Activated naive CD8-positive, alpha-beta T cell treated with anti-CD3 and anti-CD28 coated beads, Interleukin-2, amount 50 U/mL, for 24 hours (primary cell): ENCODE results near the gene MARS1.

ENCODE experiments used
- ATAC-seq: fragments of 150-1000 bp; cut with Tn5 transposase; one replicate; pipeline ENCODE4 v1.10.0; 2021
- DNase-seq: peaks from one replicate; pipeline ENCODE4 v3.0.0; 2021
- H3K27ac Mint-ChIP-seq: one replicate; pipeline ENCODE4 v1.8.0; 2021; ENCODE audit warnings: mild to moderate bottlenecking, mixed read lengths
- H3K27me3 Mint-ChIP-seq: one replicate; pipeline ENCODE4 v1.8.0; 2021; ENCODE audit warnings: mixed read lengths
- H3K36me3 Mint-ChIP-seq: one replicate; pipeline ENCODE4 v1.8.0; 2021; ENCODE audit warnings: low read depth, mixed read lengths
- H3K4me1 Mint-ChIP-seq: one replicate; pipeline ENCODE4 v1.8.0; 2021; ENCODE audit warnings: mixed read lengths
- H3K4me3 Mint-ChIP-seq: one replicate; pipeline ENCODE4 v1.8.0; 2021; ENCODE audit warnings: mild to moderate bottlenecking, moderate library complexity, mixed read lengths
- H3K9me3 Mint-ChIP-seq: one replicate; pipeline ENCODE4 v1.8.0; 2021; ENCODE audit warnings: mixed read lengths

MARS1 gene

GRCh38 chr12:57454213-57454565 lies 33.7 kb upstream of the MARS1 start:
- Mint-ChIP-seq H3K27ac (peak overlapping the region; percentile 72), H3K4me3 (no peak overlapping the region), H3K9me3 (no peaks in the 10 kb centered on the region), H3K4me1 (peaks cover 56% of the 10 kb centered on the region), H3K36me3 (no peaks in the 10 kb centered on the region), H3K27me3 (peaks cover 3% of the 10 kb centered on the region)
- ATAC-seq (no peak), DNase-seq (no peak)

GRCh38 chr12:57454566-57455373 lies 33.1 kb upstream of the MARS1 start, which contains the start of gene INHBE:
Gene INHBE, plus strand, starts transcription at chr12:57455307. Its CDS starts 230 bp downstream, at chr12:57455537.
- Mint-ChIP-seq H3K27ac (peak within 1 kb of the TSS; percentile 72), H3K27me3 (peaks cover 3% of the 10 kb centered on the region), H3K9me3 (no peaks in the 10 kb centered on the region), H3K4me3 (peak within 1 kb of the TSS; percentile 77), H3K4me1 (peaks cover 59% of the 10 kb centered on the region), H3K36me3 (no peaks in the 10 kb centered on the region)
- ATAC-seq (peak; percentile 11), DNase-seq (peak; percentile 50)

GRCh38 chr12:57455374-57456144 lies 32.3 kb upstream of the MARS1 start:
- Mint-ChIP-seq H3K36me3 (no peaks in the 10 kb centered on the region), H3K4me3 (peak overlapping the region; percentile 77), H3K9me3 (no peaks in the 10 kb centered on the region), H3K4me1 (peaks cover 64% of the 10 kb centered on the region), H3K27me3 (peaks cover 7% of the 10 kb centered on the region), H3K27ac (peak overlapping the region; percentile 52)
- ATAC-seq (no peak), DNase-seq (no peak)

GRCh38 chr12:57456145-57456700 lies 31.6 kb upstream of the MARS1 start:
- H3K27ac Mint-ChIP-seq, result peak overlapping the region; percentile 41
- peaks cover 62% of the 10 kb centered on the region for H3K4me1 Mint-ChIP-seq
- peak; percentile 63 for DNase-seq

GRCh38 chr12:57456737-57457490 lies 31.0 kb upstream of the MARS1 start:
- H3K4me3 Mint-ChIP-seq, result no peak overlapping the region
- H3K27me3 Mint-ChIP-seq, result peaks cover 9% of the 10 kb centered on the region
- H3K36me3 Mint-ChIP-seq, result no peaks in the 10 kb centered on the region
- H3K9me3 Mint-ChIP-seq, result no peaks in the 10 kb centered on the region
- DNase-seq (no peak), ATAC-seq (no peak)
- H3K27ac Mint-ChIP-seq, result no peak overlapping the region
- H3K4me1 Mint-ChIP-seq, result peaks cover 60% of the 10 kb centered on the region

More at GRCh38 chr12:57456145-57456700, 31.6 kb upstream of the MARS1 start:
- Mint-ChIP-seq H3K36me3 (no peaks in the 10 kb centered on the region), H3K4me3 (peak overlapping the region; percentile 77), H3K27me3 (peaks cover 9% of the 10 kb centered on the region), H3K9me3 (no peaks in the 10 kb centered on the region)
- peak; percentile 53 for ATAC-seq

GRCh38 chr12:57458665-57459054 lies 29.2 kb upstream of the MARS1 start:
- Mint-ChIP-seq H3K27ac (peak overlapping the region; percentile 83), H3K4me3 (peak overlapping the region; percentile 89), H3K36me3 (no peaks in the 10 kb centered on the region)

GRCh38 chr12:57459055-57459749 lies 28.7 kb upstream of the MARS1 start:
- Mint-ChIP-seq H3K9me3 (no peaks in the 10 kb centered on the region), H3K27me3 (peaks cover 6% of the 10 kb centered on the region), H3K27ac (peak overlapping the region; percentile 83), H3K4me1 (peaks cover 65% of the 10 kb centered on the region), H3K36me3 (no peaks in the 10 kb centered on the region), H3K4me3 (peak overlapping the region; percentile 89)
- peak; percentile 97 for DNase-seq
- peak; percentile 67 for ATAC-seq

More at GRCh38 chr12:57458665-57459054, 29.2 kb upstream of the MARS1 start:
- H3K4me1 Mint-ChIP-seq, result peaks cover 60% of the 10 kb centered on the region
- ATAC-seq (no peak), DNase-seq (no peak)
- H3K9me3 Mint-ChIP-seq, result no peaks in the 10 kb centered on the region
- peaks cover 6% of the 10 kb centered on the region for H3K27me3 Mint-ChIP-seq

- Mint-ChIP-seq H3K9me3 (no peaks in the 10 kb centered on the region), H3K27ac (peak within 1 kb of the TSS; percentile 83), H3K4me3 (peak within 1 kb of the TSS; percentile 89), H3K36me3 (no peaks in the 10 kb centered on the region), H3K4me1 (peaks cover 65% of the 10 kb centered on the region), H3K27me3 (peaks cover 6% of the 10 kb centered on the region)
- ATAC-seq, result no peak
- no peak for DNase-seq
Observed at GRCh38 chr12:57459750-57460467, 28.0 kb upstream of the MARS1 start, which contains the start of gene GLI1. Gene GLI1, plus strand, starts transcription at chr12:57459785. Its CDS starts 3,907 bp downstream, at chr12:57463692.

- ATAC-seq, result no peak
- Mint-ChIP-seq H3K36me3 (no peaks in the 10 kb centered on the region), H3K9me3 (no peaks in the 10 kb centered on the region), H3K4me3 (peak overlapping the region; percentile 73), H3K27me3 (peaks cover 6% of the 10 kb centered on the region), H3K27ac (peak overlapping the region; percentile 3), H3K4me1 (peaks cover 62% of the 10 kb centered on the region)
- no peak for DNase-seq
Observed at GRCh38 chr12:57460468-57460784, 27.4 kb upstream of the MARS1 start.

GRCh38 chr12:57460841-57461275 lies 27.0 kb upstream of the MARS1 start:
- Mint-ChIP-seq H3K36me3 (no peaks in the 10 kb centered on the region), H3K9me3 (no peaks in the 10 kb centered on the region), H3K27me3 (peaks cover 6% of the 10 kb centered on the region), H3K4me3 (peak overlapping the region; percentile 84), H3K27ac (no peak overlapping the region), H3K4me1 (peaks cover 59% of the 10 kb centered on the region)
- ATAC-seq (no peak), DNase-seq (no peak)

- peak; percentile 63 for DNase-seq
- peaks cover 6% of the 10 kb centered on the region for H3K27me3 Mint-ChIP-seq
- peaks cover 54% of the 10 kb centered on the region for H3K4me1 Mint-ChIP-seq
- no peak for ATAC-seq
- H3K4me3 Mint-ChIP-seq, result peak overlapping the region; percentile 84
- no peaks in the 10 kb centered on the region for H3K36me3 Mint-ChIP-seq
- H3K9me3 Mint-ChIP-seq, result no peaks in the 10 kb centered on the region
- H3K27ac Mint-ChIP-seq, result no peak overlapping the region
Observed at GRCh38 chr12:57461276-57461916, 26.5 kb upstream of the MARS1 start.

GRCh38 chr12:57461917-57462250 lies 26.0 kb upstream of the MARS1 start:
- Mint-ChIP-seq H3K9me3 (no peaks in the 10 kb centered on the region), H3K27ac (no peak overlapping the region), H3K27me3 (peaks cover 6% of the 10 kb centered on the region), H3K4me1 (peaks cover 49% of the 10 kb centered on the region), H3K4me3 (peak overlapping the region; percentile 84), H3K36me3 (no peaks in the 10 kb centered on the region)
- DNase-seq (no peak), ATAC-seq (no peak)
